Thyroid gland (tissue), 4 donors: ENCODE results near the gene YIPF3. TPM values are rescaled to one million over a fixed set of nuclear protein-coding genes. Genes with fewer than 3 reads are reported as not detected.
A peak's percentile ranks its signal among the peaks of the same experiment; 100 is the strongest.

Source experiments
- DNase-seq, 2 donors: peaks; one replicate each; pipeline ENCODE4 v3.0.0-alpha.2; 2019
- H3K27ac ChIP-seq, 3 donors: fragments of 200-600 bp; sonication (generic); 1 replicate in 2 of 3; 2 replicates in 1 of 3; pipeline ENCODE4 v1.5.1; 2016 to 2019; ENCODE audit warnings: mild to moderate bottlenecking in 1 of 3, moderate library complexity in 1 of 3
- H3K27me3 ChIP-seq: fragments of 200-600 bp; sonication (generic); one replicate; pipeline ENCODE4 v1.5.1; 2019
- H3K36me3 ChIP-seq, 2 donors: fragments of 200-600 bp; sonication (generic); one replicate each; pipeline ENCODE4 v1.5.1; 2016 to 2019
- H3K4me1 ChIP-seq, 2 donors: fragments of 200-600 bp; sonication (generic); one replicate each; pipeline ENCODE4 v1.5.1; 2017 to 2019
- H3K4me3 ChIP-seq, 3 donors: fragments of 200-600 bp; sonication (generic); replicated peaks in 1 of 3; 1 replicate in 2 of 3; 2 replicates in 1 of 3; pipeline ENCODE4 v1.5.1; 2016; ENCODE audit warnings: mild to moderate bottlenecking in 1 of 3
- H3K9me3 ChIP-seq: fragments of 200-600 bp; sonication (generic); one replicate; pipeline ENCODE4 v1.5.1; 2017
- CTCF ChIP-seq, 6 experiments: fragments of 200-600 bp in 3 of 6; fragments of 450-650 bp in 3 of 6; sonication (generic) in 3 of 6; IDR thresholded peaks; one replicate each; pipeline ENCODE4 v1.5.1; 2016 to 2019; ENCODE audit warnings: antibody characterized with exemption in 6 of 6, mild to moderate bottlenecking in 2 of 6, inconsistent platforms in 1 of 6, moderate library complexity in 1 of 6
- POLR2A ChIP-seq, 2 donors: fragments of 450-650 bp; IDR thresholded peaks; one replicate each; pipeline ENCODE4 v1.6.1; 2017; ENCODE audit warnings: antibody characterized with exemption in 2 of 2, mild to moderate bottlenecking in 2 of 2, moderate library complexity in 1 of 2
- WGBS, 2 donors: methylation state at CpG; one replicate each; pipeline ENCODE4 v1.1.5; 2017; 5-methylcytosine and 5-hydroxymethylcytosine counted together
- intact Hi-C: fragments of 100-400 bp; cut with DNase I; formaldehyde crosslinking; loops from one replicate; pipeline ENCODE4 v1.15.1; 2023
- total RNA-seq, 4 donors: library from RNA; depleted of rRNA; stranded (reverse); fragments of >200 nt; gene quantifications; one replicate each; pipeline ENCODE4 v1.2.3, GENCODE V29; 2016

YIPF3 gene
- total RNA-seq, 4 donors from 2014 or later = 126 to 145 (median 128) TPM

DNA sequence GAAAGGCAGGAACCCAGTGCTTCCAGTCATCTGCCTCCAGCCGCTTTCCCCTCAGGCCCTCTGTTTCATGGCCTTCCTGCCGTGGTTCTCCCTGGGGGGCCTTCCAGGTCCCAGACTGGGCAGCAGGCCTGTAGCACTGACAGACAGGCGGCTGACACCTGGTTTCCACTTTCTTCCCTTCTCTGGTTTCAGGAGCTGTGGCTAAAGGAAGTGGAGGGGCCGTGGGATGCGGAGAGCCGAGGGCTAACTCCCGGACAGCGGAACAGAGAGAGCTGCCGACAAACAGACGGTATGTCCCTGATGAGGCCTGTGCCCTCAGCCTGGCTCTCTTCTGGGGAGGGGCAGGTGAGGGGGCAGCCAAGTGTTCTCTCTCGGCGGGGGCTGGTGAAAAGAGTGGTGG is 19.0 kb downstream of the YIPF3 start:
- H3K4me3 ChIP-seq = no peak overlapping the region
- peaks cover 33 to 38% of the 10 kb centered on the region in 2 donors for H3K36me3 ChIP-seq
- peak in 1 of 2 donors; percentile 25 for DNase-seq
- no peaks in the 10 kb centered on the region for H3K9me3 ChIP-seq
- 82 to 91% methylated on average over 11 to 12 of the region's 12 CpGs for WGBS, 2 donors
- no peaks in the 10 kb centered on the region for H3K27me3 ChIP-seq
- no peak overlapping the region for H3K27ac ChIP-seq
- peaks cover 0 to 5% of the 10 kb centered on the region in 2 donors for H3K4me1 ChIP-seq
- intact Hi-C loops = no loop called here
- TF ChIP-seq POLR2A (IDR thresholded peaks at IDR 0.05) (no peak), CTCF (IDR thresholded peaks at IDR 0.05) (no peak)

DNA sequence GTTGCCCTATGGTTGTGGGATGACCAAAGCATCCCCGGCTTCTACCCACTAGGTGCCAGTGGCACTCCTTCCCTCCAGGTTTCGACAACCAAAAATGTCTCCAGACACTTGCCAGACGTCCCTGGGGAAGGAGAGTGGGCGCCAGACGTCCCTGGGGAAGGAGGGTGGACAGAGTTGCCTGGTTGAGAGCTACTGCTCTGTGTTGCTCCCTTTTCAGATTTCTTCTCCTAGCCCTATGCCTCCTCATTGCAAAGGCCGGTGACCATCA is 19.7 kb downstream of the YIPF3 start:
- no peak for DNase-seq
- Histone ChIP-seq H3K27me3 (no peaks in the 10 kb centered on the region), H3K4me1 (peaks cover 5 to 12% of the 10 kb centered on the region in 2 donors), H3K36me3 (peaks cover 26 to 32% of the 10 kb centered on the region in 2 donors), H3K4me3 (no peak overlapping the region), H3K27ac (peak overlapping the region in 1 of 3 donors; percentile 17), H3K9me3 (no peaks in the 10 kb centered on the region)
- intact Hi-C loops = no loop called here
- TF ChIP-seq POLR2A (IDR thresholded peaks at IDR 0.05) (no peak), CTCF (IDR thresholded peaks at IDR 0.05) (no peak)
- 87 to 93% methylated on average over 6 of the region's 6 CpGs for WGBS, 2 donors

DNA sequence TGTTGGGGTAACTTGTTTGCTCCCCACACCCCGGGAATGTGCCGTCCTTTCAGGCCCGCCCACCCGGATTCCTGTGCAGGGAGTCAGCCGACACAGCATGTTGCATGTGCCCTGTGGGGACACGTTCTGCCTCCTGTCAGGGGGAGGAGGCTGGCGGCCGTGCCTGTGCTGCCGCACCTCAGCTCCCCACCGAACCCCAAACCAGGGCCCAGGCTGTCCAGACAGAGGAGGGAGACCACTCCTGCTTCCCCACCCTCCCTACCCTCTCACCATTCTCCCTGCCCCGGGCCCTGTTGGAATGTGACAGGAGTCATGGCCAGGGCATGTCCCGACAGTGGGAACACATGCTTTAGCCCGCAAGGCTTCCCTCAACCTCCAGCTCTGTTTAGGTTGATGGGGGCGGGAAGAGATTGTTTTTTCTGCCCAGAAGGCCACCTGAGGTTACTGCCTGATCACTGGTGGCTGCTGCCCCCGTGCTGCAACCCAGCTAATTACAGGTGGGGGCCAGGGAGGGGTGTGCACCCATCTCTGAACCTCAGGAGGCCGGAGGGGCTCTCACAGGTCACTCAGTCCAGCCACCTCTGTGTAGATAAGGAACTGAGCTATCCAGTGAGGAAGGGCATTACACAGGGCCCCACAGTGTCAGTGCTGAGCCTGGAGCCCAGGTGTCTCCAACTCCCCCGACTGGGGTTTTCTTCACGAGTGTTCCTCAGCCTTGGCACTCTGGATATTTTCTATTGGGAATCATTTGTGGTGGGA is 20.2 kb downstream of the YIPF3 start:
- no peaks in the 10 kb centered on the region for H3K9me3 ChIP-seq
- H3K27ac ChIP-seq = no peak overlapping the region
- intact Hi-C loops = no loop called here
- peaks cover 26 to 31% of the 10 kb centered on the region in 2 donors for H3K36me3 ChIP-seq
- H3K27me3 ChIP-seq = no peaks in the 10 kb centered on the region
- H3K4me3 ChIP-seq = no peak overlapping the region
- DNase-seq = no peak
- H3K4me1 ChIP-seq = peaks cover 9 to 17% of the 10 kb centered on the region in 2 donors
- TF ChIP-seq CTCF (IDR thresholded peaks at IDR 0.05) = peak in 2 of 6 experiments; percentile 16 to 30
- TF ChIP-seq POLR2A (IDR thresholded peaks at IDR 0.05) = no peak
- 60 to 79% methylated on average over 11 to 13 of the region's 18 CpGs for WGBS, 2 donors

- Histone ChIP-seq H3K36me3 (peaks cover 19 to 27% of the 10 kb centered on the region in 2 donors), H3K4me1 (peaks cover 9 to 17% of the 10 kb centered on the region in 2 donors), H3K27me3 (no peaks in the 10 kb centered on the region), H3K9me3 (no peaks in the 10 kb centered on the region), H3K27ac (peak overlapping the region in 1 of 3 donors; percentile 17), H3K4me3 (no peak overlapping the region)
- WGBS, 2 donors = 72 to 81% methylated on average over 4 of the region's 4 CpGs
- intact Hi-C loops = no loop called here
- TF ChIP-seq CTCF (IDR thresholded peaks at IDR 0.05) (no peak), POLR2A (IDR thresholded peaks at IDR 0.05) (no peak)
- DNase-seq = no peak
Observed at GRCh38 chr6:43495409-43495941, 21.3 kb downstream of the YIPF3 start.

GRCh38 chr6:43494766-43495165 is 22.0 kb downstream of the YIPF3 start:
- no peak for DNase-seq
- H3K27ac ChIP-seq = no peak overlapping the region
- H3K4me1 ChIP-seq = peaks cover 9 to 17% of the 10 kb centered on the region in 2 donors
- 85 to 100% methylated on average over 3 to 4 of the region's 4 CpGs for WGBS, 2 donors
- H3K4me3 ChIP-seq = no peak overlapping the region
- H3K9me3 ChIP-seq = no peaks in the 10 kb centered on the region
- peaks cover 12 to 21% of the 10 kb centered on the region in 2 donors for H3K36me3 ChIP-seq
- no peaks in the 10 kb centered on the region for H3K27me3 ChIP-seq
- TF ChIP-seq POLR2A (IDR thresholded peaks at IDR 0.05) = no peak
- TF ChIP-seq CTCF (IDR thresholded peaks at IDR 0.05) = no peak
- intact Hi-C loops = no loop called here
